H9 (cell line): ENCODE results near the gene TPBG. TPM values are rescaled to one million over a fixed set of nuclear protein-coding genes. Genes with fewer than 3 reads are reported as not detected.

ENCODE experiments used
- DNase-seq: peaks from one replicate; pipeline ENCODE4 v3.0.0-alpha.2; 2017
- H2AFZ ChIP-seq: one replicate; pipeline ENCODE4 v1.6.1; 2013; ENCODE audit warnings: mild to moderate bottlenecking, low read length, control low read depth, moderate library complexity
- H2AK5ac ChIP-seq: 2 replicates; pipeline ENCODE4 v1.6.1; 2013; ENCODE audit warnings: low read length, control low read depth, mixed read lengths; ENCODE audit not compliant: insufficient read length
- H2BK120ac ChIP-seq: one replicate; pipeline ENCODE4 v1.6.1; 2013; ENCODE audit warnings: low read depth, mild to moderate bottlenecking, low read length, control low read depth, inconsistent platforms; ENCODE audit not compliant: poor library complexity, severe bottlenecking
- H2BK12ac ChIP-seq: 2 replicates; pipeline ENCODE4 v1.6.1; 2013; ENCODE audit warnings: low read length, control low read depth, mixed read lengths, low read depth; ENCODE audit not compliant: insufficient read length
- H2BK15ac ChIP-seq: 2 replicates; pipeline ENCODE4 v1.6.1; 2013; ENCODE audit warnings: low read depth, low read length, control low read depth
- H2BK20ac ChIP-seq: one replicate; pipeline ENCODE4 v1.6.1; 2013; ENCODE audit warnings: low read depth, mild to moderate bottlenecking, low read length, control low read depth, inconsistent platforms; ENCODE audit not compliant: poor library complexity, severe bottlenecking
- H2BK5ac ChIP-seq: 2 replicates; pipeline ENCODE4 v1.6.1; 2013; ENCODE audit warnings: low read length, control low read depth, mixed read lengths; ENCODE audit not compliant: insufficient read length
- H3K14ac ChIP-seq: 2 replicates; pipeline ENCODE4 v1.6.1; 2013; ENCODE audit warnings: low read length, control low read depth; ENCODE audit not compliant: insufficient read depth
- H3K18ac ChIP-seq: 2 replicates; pipeline ENCODE4 v1.6.1; 2013; ENCODE audit warnings: low read depth, mild to moderate bottlenecking, mixed read lengths, low read length, control low read depth; ENCODE audit not compliant: insufficient read length
- H3K23ac ChIP-seq: 2 replicates; pipeline ENCODE4 v1.6.1; 2013; ENCODE audit warnings: low read length, control low read depth, mixed read lengths, low read depth; ENCODE audit not compliant: insufficient read length
- H3K23me2 ChIP-seq: 2 replicates; pipeline ENCODE4 v1.6.1; 2013; ENCODE audit warnings: low read depth, mild to moderate bottlenecking, mixed read lengths, low read length, control low read depth; ENCODE audit not compliant: insufficient read length, poor library complexity, severe bottlenecking
- H3K27ac ChIP-seq: 2 replicates; pipeline ENCODE4 v1.5.1; 2013; ENCODE audit warnings: low read length, control low read depth, mixed read lengths, low read depth; ENCODE audit not compliant: insufficient read length
- H3K27me3 ChIP-seq: 2 replicates; pipeline ENCODE4 v1.6.1; 2013; ENCODE audit warnings: low read length, control low read depth, inconsistent platforms; ENCODE audit not compliant: insufficient read depth
- H3K4ac ChIP-seq: 2 replicates; pipeline ENCODE4 v1.6.1; 2013; ENCODE audit warnings: low read depth, mild to moderate bottlenecking, control low read depth, inconsistent platforms, low read length, moderate library complexity
- H3K4me1 ChIP-seq: 2 replicates; pipeline ENCODE4 v1.6.1; 2013; ENCODE audit warnings: low read length, control low read depth, inconsistent platforms; ENCODE audit not compliant: insufficient read depth
- H3K4me2 ChIP-seq: 2 replicates; pipeline ENCODE4 v1.6.1; 2013; ENCODE audit warnings: low read length, control low read depth, mixed read lengths; ENCODE audit not compliant: insufficient read length, insufficient read depth
- H3K56ac ChIP-seq: 2 replicates; pipeline ENCODE4 v1.6.1; 2013; ENCODE audit warnings: low read depth, mild to moderate bottlenecking, mixed read lengths, low read length, control low read depth; ENCODE audit not compliant: insufficient read length
- H3K79me1 ChIP-seq: 2 replicates; pipeline ENCODE4 v1.6.1; 2013; ENCODE audit warnings: low read depth, mild to moderate bottlenecking, moderate library complexity, low read length, control low read depth, inconsistent platforms; ENCODE audit not compliant: insufficient read depth, poor library complexity, severe bottlenecking
- H3K79me2 ChIP-seq: 2 replicates; pipeline ENCODE4 v1.6.1; 2013; ENCODE audit warnings: low read length, control low read depth, inconsistent platforms; ENCODE audit not compliant: insufficient read depth
- H3K9ac ChIP-seq: 2 replicates; pipeline ENCODE4 v1.6.1; 2013; ENCODE audit warnings: low read length, control low read depth, mixed read lengths; ENCODE audit not compliant: insufficient read length; ENCODE audit errors: extremely low read depth
- H3K9me3 ChIP-seq: one replicate; pipeline ENCODE4 v1.6.1; 2013; ENCODE audit warnings: low read depth, low read length, inconsistent platforms; ENCODE audit not compliant: control insufficient read depth
- H3T11ph ChIP-seq: one replicate; pipeline ENCODE4 v1.6.1; 2013; ENCODE audit warnings: mild to moderate bottlenecking, low read length, control low read depth, inconsistent platforms
- H4K20me1 ChIP-seq: one replicate; pipeline ENCODE4 v1.6.1; 2013; ENCODE audit not compliant: control insufficient read depth, insufficient read length, insufficient read depth
- H4K5ac ChIP-seq: 2 replicates; pipeline ENCODE4 v1.6.1; 2013; ENCODE audit warnings: low read depth, mild to moderate bottlenecking, mixed read lengths, low read length, control low read depth; ENCODE audit not compliant: insufficient read length
- H4K8ac ChIP-seq: replicated peaks from 2 replicates; pipeline ENCODE4 v1.6.1; 2013; ENCODE audit warnings: low read length, control low read depth, mixed read lengths, low read depth; ENCODE audit not compliant: insufficient read length
- H4K91ac ChIP-seq: 2 replicates; pipeline ENCODE4 v1.6.1; 2013; ENCODE audit warnings: low read depth, mild to moderate bottlenecking, moderate library complexity, mixed read lengths, low read length, control low read depth; ENCODE audit not compliant: insufficient read length
- H3K27ac Mint-ChIP-seq, 3 experiments: 2 replicates in 2 of 3; 3 replicates in 1 of 3; pipeline ENCODE4 v1.8.0; 2020 to 2021; ENCODE audit warnings: mixed read lengths in 3 of 3, mild to moderate bottlenecking in 1 of 3, moderate library complexity in 1 of 3
- H3K27me3 Mint-ChIP-seq: 2 replicates; pipeline ENCODE4 v1.8.0; 2021; ENCODE audit warnings: low read depth, mild to moderate bottlenecking, moderate library complexity, mixed read lengths
- H3K36me3 Mint-ChIP-seq, 3 experiments: 2 replicates in 2 of 3; 3 replicates in 1 of 3; pipeline ENCODE4 v1.8.0; 2020 to 2021; ENCODE audit warnings: low read depth in 3 of 3, mixed read lengths in 3 of 3; ENCODE audit not compliant: insufficient read depth in 1 of 3
- H3K4me1 Mint-ChIP-seq, 2 experiments: 2 replicates each; pipeline ENCODE4 v1.8.0; 2020; ENCODE audit warnings: mixed read lengths in 2 of 2
- H3K4me3 Mint-ChIP-seq, 2 experiments: 2 replicates in 1 of 2; 3 replicates in 1 of 2; pipeline ENCODE4 v1.8.0; 2020 to 2021; ENCODE audit warnings: mild to moderate bottlenecking in 2 of 2, mixed read lengths in 2 of 2, moderate library complexity in 1 of 2
- H3K9me3 Mint-ChIP-seq, 2 experiments: 2 replicates in 1 of 2; 3 replicates in 1 of 2; pipeline ENCODE4 v1.8.0; 2020; ENCODE audit warnings: mild to moderate bottlenecking in 2 of 2, mixed read lengths in 2 of 2, moderate library complexity in 1 of 2
- WGBS: extraction: QIAGEN DNeasy Blood & Tissue Kit; methylation state at CpG from one replicate; pipeline ENCODE4 v1.1.7; 2013; ENCODE audit warnings: missing lambda C conversion rate, low lambda C conversion rate, mixed read lengths; ENCODE audit not compliant: insufficient read length; ENCODE audit errors: extremely low coverage; 5-methylcytosine and 5-hydroxymethylcytosine counted together
- total RNA-seq: library from RNA; stranded (reverse); gene quantifications from 2 replicates; pipeline ENCODE4 v1.2.1, GENCODE V29; 2021
- TF ChIP-seq, protein P1 (sequence below): fragments of 200-600 bp; sonication (generic); conservative IDR thresholded peaks from 3 replicates; pipeline ENCODE4 v1.8.0; 2021; ENCODE audit warnings: antibody characterized with exemption, mild to moderate bottlenecking

TPBG gene
- total RNA-seq, 1 experiment from 2014 or later, result 19.0 TPM

DNA sequence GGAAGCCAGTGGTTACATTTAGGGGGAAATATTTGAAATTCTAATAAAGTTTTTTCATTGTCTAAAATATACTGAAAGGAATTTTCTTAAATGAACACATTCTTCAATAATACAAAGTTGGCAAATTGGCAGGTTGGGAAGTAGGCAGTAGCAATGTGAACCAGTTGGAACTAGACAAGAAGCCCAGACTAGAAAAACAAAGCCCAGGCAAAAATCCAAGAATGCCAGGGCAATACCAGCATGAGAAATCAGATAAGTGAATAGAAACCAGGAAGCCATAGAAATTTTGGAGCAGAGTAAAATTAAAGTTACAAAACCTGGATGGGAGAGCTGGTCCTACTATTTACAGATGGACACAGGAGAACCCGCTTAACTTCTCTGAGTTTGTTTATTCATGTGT, 52.2 kb downstream of the TPBG start:
- H3K27me3 Mint-ChIP-seq, result no peaks in the 10 kb centered on the region
- H3K23me2 ChIP-seq, result no peaks in the 10 kb centered on the region
- H3K4ac ChIP-seq, result no peak overlapping the region
- H2BK120ac ChIP-seq, result no peak overlapping the region
- H4K91ac ChIP-seq, result no peak overlapping the region
- TF ChIP-seq, protein P1, sequence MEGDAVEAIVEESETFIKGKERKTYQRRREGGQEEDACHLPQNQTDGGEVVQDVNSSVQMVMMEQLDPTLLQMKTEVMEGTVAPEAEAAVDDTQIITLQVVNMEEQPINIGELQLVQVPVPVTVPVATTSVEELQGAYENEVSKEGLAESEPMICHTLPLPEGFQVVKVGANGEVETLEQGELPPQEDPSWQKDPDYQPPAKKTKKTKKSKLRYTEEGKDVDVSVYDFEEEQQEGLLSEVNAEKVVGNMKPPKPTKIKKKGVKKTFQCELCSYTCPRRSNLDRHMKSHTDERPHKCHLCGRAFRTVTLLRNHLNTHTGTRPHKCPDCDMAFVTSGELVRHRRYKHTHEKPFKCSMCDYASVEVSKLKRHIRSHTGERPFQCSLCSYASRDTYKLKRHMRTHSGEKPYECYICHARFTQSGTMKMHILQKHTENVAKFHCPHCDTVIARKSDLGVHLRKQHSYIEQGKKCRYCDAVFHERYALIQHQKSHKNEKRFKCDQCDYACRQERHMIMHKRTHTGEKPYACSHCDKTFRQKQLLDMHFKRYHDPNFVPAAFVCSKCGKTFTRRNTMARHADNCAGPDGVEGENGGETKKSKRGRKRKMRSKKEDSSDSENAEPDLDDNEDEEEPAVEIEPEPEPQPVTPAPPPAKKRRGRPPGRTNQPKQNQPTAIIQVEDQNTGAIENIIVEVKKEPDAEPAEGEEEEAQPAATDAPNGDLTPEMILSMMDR, result no peak
- H4K8ac ChIP-seq, result no peak overlapping the region
- no peak overlapping the region for H2BK5ac ChIP-seq
- H3K23ac ChIP-seq, result no peak overlapping the region
- H3K4me1 Mint-ChIP-seq, result no peaks in the 10 kb centered on the region
- H2BK15ac ChIP-seq, result no peak overlapping the region
- H3T11ph ChIP-seq, result no peak overlapping the region
- no peaks in the 10 kb centered on the region for H3K27me3 ChIP-seq
- no peak overlapping the region for H3K18ac ChIP-seq
- no peaks in the 10 kb centered on the region for H3K9me3 Mint-ChIP-seq
- no peaks in the 10 kb centered on the region for H3K4me1 ChIP-seq
- H3K27ac ChIP-seq, result no peak overlapping the region
- no peaks in the 10 kb centered on the region for H3K79me2 ChIP-seq
- no peak overlapping the region for H2AFZ ChIP-seq
- H3K4me2 ChIP-seq, result no peak overlapping the region
- no peak overlapping the region for H3K56ac ChIP-seq
- no peaks in the 10 kb centered on the region for H4K20me1 ChIP-seq
- WGBS, result no CpG with 5 or more reads among the region's 1 CpG
- H2BK12ac ChIP-seq, result no peak overlapping the region
- no peak overlapping the region for H4K5ac ChIP-seq
- no peak for DNase-seq
- no peak overlapping the region for H2AK5ac ChIP-seq
- H3K27ac Mint-ChIP-seq, result no peak overlapping the region
- no peak overlapping the region for H2BK20ac ChIP-seq
- H3K9ac ChIP-seq, result no peak overlapping the region
- H3K14ac ChIP-seq, result no peak overlapping the region
- H3K36me3 Mint-ChIP-seq, result no peaks in the 10 kb centered on the region
- H3K79me1 ChIP-seq, result no peaks in the 10 kb centered on the region
- H3K4me3 Mint-ChIP-seq, result no peak overlapping the region
- no peaks in the 10 kb centered on the region for H3K9me3 ChIP-seq
